Fibroblast of the conjunctiva (primary cell): ENCODE measurements around the gene C6orf15.
"Not testable (repeated sequence)": the region's sequence is repeated elsewhere in the genome, so short reads cannot be mapped to it uniquely, and the experiment has no call there.

Source experiments
- DNase-seq: peaks from one replicate; pipeline ENCODE4 v3.0.0-alpha.2; 2010; ENCODE audit warnings: low read depth

Gene C6orf15

GRCh38 chr6:31067891-31068668, 44.3 kb downstream of the C6orf15 start:
- DNase-seq, result not testable (repeated sequence)

GRCh38 chr6:31067028-31067427, 45.3 kb downstream of the C6orf15 start:
- not testable (repeated sequence) for DNase-seq

- DNase-seq, result no peak
These were observed 46.8 kb downstream of the C6orf15 start for GRCh38 chr6:31065556-31065955.

GRCh38 chr6:31063906-31064435, 48.4 kb downstream of the C6orf15 start:
- no peak for DNase-seq
